GM19455 (cell line): ENCODE data around the gene B4GALT4.
"Not testable (repeated sequence)": the region's sequence is repeated elsewhere in the genome, so short reads cannot be mapped to it uniquely, and the experiment has no call there.

ENCODE experiments used
- ATAC-seq: cut with Tn5 transposase; IDR thresholded peaks from one replicate; pipeline ENCODE4 v1.9.1; 2021; ENCODE audit not compliant: unreplicated experiment

B4GALT4 gene

DNA sequence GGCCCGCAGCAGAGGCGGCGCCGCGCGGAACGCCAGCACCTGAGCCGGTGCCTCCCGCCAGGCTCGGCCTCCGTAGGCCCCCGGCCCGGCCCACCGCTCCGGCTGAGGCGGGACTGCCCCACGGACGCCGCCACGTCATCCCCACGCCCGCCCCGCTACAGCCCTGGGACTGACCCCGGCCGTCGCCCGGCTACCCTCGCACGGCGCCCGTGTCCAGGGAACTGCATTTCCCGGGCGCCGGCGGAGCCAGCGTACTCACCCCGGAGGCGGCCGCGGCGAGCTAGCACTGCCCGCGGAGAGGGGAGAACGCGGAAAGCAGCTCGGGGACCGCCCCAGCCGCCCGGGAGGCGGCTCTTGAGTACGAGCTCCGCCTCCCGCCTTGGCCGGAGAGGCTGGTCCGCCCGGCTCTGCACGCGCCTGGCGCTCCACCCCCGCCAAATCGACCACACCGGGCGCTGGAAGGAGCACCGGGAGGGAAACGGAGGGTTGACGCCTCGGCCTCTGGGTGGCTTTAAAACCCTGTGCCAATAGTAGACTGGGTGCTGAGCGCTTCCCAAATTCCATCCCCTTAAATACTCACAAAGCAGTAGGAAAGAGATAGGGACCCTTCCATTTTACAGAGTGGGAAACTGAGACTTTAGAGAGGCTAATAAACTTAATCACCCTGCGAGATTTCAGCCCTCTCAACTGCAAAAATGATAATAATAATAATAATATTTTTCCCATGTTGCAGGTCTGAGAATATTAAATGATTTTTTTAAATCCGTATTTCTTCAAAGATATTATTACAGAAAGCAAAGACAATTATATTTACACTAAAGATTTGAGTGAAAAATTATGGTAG lies at the start of gene B4GALT4:
TSS of gene B4GALT4 (minus strand) at position 288 of the 844 bp plus-strand sequence. CDS start 10,779 bp downstream, outside the sequence.
- peak; percentile 89 for ATAC-seq

GRCh38 chr3:119289404-119289770 lies 48.7 kb upstream of the B4GALT4 start:
- no peak for ATAC-seq

GRCh38 chr3:119288669-119289403 lies 48.2 kb upstream of the B4GALT4 start:
- no peak for ATAC-seq

DNA sequence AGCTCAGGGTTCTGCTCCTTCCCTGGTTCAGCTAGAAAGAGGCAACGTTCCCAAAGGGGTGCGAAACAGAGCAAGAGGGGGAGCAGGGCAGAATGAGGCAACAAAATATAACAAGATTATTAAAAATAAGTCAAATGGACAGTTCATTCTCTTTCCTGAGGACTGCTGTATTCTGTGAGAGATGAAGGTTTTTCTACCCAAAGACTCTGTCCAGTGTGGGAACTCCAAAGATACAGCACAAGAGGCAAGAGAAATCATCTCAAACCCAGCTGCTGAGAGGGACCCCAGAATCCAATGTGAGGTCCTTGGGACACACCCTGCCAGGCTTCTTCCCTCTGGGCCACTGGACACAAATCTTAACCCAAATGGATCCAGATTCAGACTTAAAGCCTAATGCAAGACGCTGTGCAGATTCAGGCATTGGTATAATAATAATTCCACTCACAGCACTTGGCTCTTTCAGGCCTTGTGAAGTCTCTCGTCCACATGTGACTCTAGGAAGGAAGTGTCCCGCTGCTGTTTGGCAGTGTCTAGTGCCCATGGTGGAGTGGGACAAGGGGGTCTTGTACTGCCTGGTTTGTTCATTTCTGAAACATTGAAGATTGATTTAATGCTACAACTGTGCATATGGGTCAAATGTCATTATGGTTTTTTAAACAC lies 39.0 kb upstream of the B4GALT4 start:
- ATAC-seq, result no peak

GRCh38 chr3:119279101-119279554 lies 38.5 kb upstream of the B4GALT4 start:
- no peak for ATAC-seq

- no peak for ATAC-seq
Observed at GRCh38 chr3:119276680-119277079, 36.0 kb upstream of the B4GALT4 start.

GRCh38 chr3:119270212-119270611 lies 29.5 kb upstream of the B4GALT4 start:
- ATAC-seq, result not testable (repeated sequence)

DNA sequence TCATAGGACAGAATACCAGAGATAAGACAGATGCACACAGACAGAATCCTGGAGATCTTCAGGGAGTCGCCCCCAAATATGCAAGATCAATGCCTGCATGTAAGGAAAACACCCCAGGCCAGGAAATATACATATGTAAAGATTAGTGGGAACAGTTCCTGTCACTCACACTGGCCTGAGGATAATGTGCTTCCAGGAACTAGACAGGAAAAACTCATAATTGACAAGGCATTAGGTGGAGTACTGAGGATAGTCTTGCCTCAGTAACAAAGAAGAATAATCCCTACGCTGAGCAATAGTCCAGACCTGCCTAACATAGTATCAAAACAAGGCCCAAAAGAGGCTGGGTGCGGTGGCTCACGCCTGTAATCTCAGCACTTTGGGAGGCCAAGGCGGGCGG lies 20.4 kb upstream of the B4GALT4 start:
- ATAC-seq, result no peak

- no peak for ATAC-seq
Observed at GRCh38 chr3:119259821-119260220, 19.1 kb upstream of the B4GALT4 start.

DNA sequence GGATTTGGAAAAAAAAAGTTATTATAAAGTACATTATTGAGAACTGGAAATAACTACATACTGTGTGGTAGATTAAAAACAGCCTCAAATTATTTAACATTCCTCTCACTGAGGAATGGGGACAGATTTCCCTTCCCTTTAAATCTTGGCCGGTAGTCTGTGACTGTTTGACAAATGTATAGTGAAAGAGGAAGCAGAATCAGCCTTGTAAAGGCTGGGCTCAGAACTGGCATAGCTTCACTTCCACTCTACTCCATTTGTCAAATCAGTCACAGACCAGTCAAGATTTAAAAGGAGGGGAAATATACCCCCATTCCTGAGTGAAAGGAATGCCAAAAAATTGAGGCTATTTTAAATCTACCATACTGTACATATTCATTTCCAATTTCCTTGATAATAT lies 18.2 kb upstream of the B4GALT4 start:
- ATAC-seq, result peak; percentile 57

- peak; percentile 75 for ATAC-seq
Observed at GRCh38 chr3:119257654-119258410, 17.2 kb upstream of the B4GALT4 start.

- ATAC-seq, result no peak
Observed at GRCh38 chr3:119257111-119257510, 16.4 kb upstream of the B4GALT4 start.

GRCh38 chr3:119255214-119255613 lies 14.5 kb upstream of the B4GALT4 start:
- ATAC-seq, result no peak

DNA sequence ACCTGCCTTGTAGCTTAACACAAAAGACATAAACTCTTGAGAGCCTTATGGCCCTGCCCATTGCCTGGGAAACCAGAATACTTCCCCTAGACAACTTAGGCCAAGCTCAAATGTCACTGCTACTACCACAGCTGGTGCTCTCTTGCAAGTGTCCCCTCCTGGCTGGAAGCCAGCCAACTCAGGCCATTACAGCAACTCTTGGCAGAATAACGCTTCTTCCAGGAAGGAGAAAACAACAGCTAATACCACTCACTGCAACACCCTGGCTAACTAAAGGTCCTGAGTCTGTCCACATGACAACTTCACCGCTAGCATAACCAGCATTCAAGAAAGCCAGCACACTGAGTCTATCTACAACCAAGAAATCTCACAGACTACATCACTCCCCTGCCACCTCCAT lies 5.1 kb upstream of the B4GALT4 start:
- no peak for ATAC-seq

DNA sequence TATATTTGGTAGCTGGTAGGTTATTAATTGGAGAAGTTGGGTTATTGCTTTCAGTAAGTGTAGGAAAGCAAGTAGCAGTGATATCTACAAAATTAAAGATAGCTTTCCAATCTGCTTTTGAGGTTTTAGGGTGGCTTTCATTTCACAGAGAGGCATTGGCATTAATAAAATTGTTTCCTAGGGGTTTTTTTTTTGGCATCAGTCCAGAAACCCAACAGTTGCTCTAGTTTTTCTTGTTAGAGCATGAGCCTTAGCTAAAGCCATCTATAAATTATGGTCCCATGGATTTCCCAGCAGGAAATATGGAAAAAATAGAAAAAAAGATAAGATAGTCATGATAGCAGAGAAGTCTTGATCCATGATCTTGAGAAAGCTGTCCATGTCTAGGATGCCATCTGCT lies 3.0 kb upstream of the B4GALT4 start:
- ATAC-seq, result no peak

DNA sequence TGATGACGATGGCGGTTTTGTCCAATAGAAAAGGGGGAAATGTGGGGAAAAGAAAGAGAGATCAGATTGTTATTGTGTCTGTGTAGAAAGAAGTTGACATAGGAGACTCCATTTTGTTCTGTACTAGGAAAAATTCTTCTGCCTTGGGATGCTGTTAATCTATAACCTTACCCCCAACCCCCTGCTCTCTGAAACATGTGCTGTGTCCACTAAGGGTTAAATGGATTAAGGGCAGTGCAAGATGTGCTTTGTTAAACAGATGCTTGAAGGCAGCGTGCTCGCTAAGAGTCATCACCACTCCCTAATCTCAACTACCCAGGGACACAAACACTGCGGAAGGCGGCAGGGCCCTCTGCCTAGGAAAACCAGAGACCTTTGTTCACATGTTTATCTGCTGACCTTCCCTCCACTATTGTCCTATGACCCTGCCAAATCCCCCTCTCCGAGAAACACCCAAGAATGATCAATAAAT lies 2.4 kb upstream of the B4GALT4 start:
- ATAC-seq, result not testable (repeated sequence)

GRCh38 chr3:119242387-119243057 lies 1.8 kb upstream of the B4GALT4 start:
- ATAC-seq, result not testable (repeated sequence)

- peak; percentile 20 for ATAC-seq
Observed at GRCh38 chr3:119240101-119240590, 532 bp downstream of the B4GALT4 start.

DNA sequence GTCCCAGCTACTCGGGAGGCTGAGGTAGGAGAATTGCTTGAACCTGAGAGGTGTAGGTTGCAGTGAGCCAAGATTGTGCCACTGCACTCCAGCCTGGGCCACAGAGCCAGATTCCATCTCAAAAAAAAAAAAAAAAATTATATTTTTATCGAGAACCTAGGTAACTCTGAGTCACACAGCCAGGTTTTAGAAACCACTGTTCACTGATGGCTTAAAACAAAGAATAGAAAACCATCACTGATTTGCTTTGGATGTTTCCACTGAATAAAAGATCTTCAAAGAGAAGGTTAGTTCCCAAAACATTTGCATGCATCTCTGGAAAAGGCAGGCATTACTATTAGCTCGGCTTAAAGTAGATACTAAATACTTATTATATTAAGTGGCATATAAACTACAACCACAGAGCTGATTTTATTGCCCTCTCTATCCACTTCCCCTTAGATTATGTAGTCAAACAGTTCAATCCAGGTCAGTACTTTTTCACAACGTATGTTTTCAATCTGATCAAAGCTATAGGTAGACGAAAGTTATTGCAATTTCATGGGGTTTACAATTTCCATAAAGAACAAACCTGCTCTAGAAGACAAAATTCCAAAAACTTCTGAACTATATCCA lies 1.4 kb downstream of the B4GALT4 start:
- no peak for ATAC-seq

GRCh38 chr3:119238363-119238762 lies 2.3 kb downstream of the B4GALT4 start:
- no peak for ATAC-seq
